ENCODE measurements around the gene BCL2L14.

- TF ChIP-seq CTCF (conservative IDR thresholded peaks at IDR 0.05; ENCODE audit: low read depth, low read length) (no peak), EZH2 (IDR thresholded peaks at IDR 0.05; ENCODE audit: borderline replicate concordance, low read depth, low read length, poor library complexity, severe bottlenecking) (no peak)
Measured at GRCh38 chr12:12115514-12115913, 44.8 kb downstream of the BCL2L14 start.

All from A673 (cell line).